EL (cell line): Measurements from ENCODE around the gene ZFC3H1.
A peak's percentile ranks its signal among the peaks of the same experiment; 100 is the strongest.

Source experiments
- DNase-seq: peaks from one replicate; pipeline ENCODE4 v3.0.0-alpha.2; 2016

The ZFC3H1 gene

DNA sequence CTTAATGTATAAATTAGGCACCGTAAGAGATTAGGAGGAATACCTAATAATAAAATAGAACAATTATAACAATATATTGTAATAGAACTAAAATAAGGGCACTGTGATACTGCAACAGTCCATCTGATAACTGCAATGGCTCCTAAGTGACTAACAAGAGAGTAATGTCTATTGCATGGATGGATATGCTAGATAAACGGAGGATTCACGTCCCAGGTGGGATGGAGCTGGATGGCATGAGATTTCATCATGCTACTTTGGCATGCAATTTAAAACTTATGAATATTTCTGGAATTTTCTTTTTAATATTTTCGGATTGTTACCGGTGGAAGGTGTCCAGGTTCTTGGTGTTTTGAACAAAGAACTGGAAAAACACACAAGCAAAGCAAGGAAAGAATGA, 20.0 kb upstream of the ZFC3H1 start:
- no peak for DNase-seq

DNA sequence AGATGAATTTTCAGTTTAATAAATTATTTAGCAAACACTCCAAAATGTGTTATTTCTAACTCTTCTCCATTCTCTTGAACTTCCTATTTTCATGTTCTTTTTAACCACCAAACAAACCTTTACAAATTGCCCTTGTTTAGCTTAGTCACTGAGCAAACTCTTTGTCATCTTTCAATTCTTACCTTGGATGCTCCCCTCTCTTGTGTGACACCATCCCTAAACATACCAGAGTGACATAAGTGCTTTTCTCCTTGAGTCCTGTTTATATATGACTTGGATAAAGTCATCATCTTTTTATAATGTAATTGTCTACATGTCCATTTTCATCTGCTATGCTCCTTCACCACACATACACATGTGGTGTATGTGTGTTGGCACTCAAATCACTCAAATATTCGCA, 18.8 kb upstream of the ZFC3H1 start:
- DNase-seq: no peak

DNA sequence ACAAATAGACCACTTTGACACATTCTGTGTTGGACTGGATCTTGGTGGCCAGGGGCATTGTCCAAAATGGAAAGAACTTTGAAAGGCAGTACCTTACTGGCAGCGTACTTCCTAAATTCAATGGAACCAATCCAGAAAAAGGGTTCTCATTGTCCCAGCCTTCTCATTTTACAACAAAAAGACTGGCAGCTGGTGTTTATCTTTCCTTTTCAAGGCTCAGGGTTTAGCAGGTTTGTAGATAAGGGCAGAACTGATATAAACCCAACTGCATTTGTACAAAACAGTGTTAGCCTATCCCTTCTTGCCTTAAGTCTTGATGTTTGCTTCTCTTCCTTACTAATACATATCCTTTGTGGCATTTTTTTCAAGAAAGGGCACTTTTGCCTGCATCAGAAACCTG, 8.2 kb upstream of the ZFC3H1 start:
- DNase-seq: no peak

DNA sequence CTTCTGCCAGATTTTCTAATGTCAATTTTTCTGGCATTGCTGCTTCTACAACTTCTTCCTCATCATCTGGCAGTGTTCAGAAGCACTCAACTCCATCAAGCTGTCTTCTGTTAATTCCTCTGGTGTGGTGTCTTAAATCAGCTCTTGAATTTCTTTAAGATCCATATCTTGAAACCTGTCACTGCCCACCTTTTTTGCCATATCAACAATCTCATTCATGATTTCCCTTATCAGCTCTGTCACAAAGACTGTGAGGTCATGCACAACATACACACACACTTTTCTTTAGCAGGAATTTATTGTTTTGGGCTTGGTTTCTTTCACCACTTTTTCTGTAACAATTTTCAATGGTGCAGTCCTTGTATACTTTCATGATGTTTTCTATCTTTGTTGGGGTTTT, 7.7 kb upstream of the ZFC3H1 start:
- no peak for DNase-seq

DNA sequence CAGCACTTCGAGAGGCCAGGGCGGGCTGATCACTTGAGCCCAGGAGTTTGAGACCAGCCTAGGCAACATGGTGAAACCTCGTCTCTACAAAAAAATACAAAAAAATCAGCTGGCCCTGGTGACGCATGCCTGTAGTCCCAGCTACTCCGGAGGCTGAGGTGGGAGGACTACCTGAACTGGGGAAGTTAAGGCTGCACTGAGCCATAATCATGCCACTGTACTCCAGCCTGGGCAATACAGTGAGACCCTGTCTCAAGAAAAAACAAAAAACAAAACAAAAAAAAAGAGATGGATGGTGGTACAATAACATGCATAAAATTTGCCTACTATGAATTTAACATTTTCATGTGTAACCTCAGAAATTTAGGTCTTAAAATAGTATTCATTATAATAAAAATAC, 2.6 kb upstream of the ZFC3H1 start:
- DNase-seq: no peak

DNA sequence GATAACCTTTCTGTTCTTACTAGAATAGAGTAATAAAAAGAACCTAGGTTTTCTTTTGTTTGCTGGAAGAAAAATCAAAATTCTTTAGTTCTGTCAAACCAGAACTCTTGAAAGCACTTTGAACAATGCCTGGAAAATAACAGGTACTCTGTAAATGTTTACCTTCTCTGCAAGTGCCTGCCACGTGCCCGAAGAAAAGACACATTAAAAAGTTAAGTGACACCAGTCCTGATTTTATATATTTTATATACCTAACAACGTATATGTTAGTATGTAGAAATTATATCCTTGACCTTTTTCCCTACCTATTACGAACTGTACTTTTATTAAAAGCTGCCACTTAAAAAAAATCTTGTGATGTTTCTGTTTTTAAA, 1.4 kb upstream of the ZFC3H1 start:
- DNase-seq: no peak

DNA sequence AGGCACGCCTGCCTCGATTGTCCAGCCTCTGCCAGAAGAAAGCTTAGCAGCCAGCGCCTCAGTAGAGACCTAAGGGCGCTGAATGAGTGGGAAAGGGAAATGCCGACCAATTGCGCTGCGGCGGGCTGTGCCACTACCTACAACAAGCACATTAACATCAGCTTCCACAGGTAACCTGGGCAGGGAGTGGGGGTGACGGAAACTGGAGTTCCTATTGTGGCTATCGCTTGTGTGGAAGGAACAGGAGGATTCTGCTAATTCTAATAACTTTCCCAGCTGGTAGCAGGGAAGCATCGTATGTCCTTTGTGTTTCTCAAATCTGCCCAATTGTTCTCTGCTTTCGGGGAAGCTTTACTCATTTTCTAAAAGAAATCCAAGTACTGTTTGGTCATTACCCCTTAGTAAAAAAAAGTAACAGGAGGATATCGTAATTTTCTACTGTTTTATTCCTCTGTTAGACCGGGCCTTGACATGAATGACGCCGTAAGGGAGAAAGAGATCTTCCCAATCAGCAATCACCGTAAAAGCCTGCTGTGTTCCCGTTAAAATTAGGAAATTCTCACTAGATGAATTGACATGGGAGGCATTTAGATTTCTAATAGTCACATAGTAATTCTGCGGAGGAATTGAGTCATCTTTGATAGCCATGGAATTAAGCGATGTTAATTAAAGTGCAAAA, 902 bp upstream of the ZFC3H1 start:
- DNase-seq: no peak

DNA sequence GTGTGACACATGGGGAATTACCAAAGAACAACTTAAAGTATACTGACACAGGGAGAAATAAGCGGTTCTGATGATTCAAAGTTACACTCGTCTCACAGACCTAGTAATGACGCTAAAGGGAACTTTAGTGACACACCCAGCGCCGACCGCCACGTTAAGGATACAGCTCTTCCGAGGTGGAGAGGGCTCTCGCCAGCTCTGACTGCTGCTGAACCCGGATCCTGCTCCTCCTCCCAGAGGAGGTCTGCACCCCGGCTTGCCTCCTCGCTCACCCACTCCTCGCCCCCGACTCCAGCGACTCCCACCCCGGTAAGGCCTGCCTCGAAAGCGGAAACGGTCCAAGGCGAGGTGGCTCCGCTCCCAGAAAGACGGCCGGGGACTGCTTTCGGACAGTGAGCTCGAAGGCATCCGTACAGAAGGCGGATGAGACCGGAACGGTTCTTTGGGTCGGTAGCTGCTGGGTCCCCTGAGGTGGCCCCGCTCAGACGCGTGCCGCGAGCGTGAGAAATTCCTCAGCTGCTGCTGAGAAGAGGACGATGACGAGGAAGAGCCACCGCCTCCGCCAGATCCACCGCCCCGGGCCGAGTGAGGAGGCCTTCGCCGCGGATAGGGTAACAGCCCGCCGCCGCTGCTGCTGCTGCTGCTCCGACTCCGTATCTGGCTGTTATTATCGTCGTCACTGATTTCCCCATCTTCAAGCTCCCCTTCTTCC, 643 bp downstream of the ZFC3H1 start:
- DNase-seq: peak; percentile 68

DNA sequence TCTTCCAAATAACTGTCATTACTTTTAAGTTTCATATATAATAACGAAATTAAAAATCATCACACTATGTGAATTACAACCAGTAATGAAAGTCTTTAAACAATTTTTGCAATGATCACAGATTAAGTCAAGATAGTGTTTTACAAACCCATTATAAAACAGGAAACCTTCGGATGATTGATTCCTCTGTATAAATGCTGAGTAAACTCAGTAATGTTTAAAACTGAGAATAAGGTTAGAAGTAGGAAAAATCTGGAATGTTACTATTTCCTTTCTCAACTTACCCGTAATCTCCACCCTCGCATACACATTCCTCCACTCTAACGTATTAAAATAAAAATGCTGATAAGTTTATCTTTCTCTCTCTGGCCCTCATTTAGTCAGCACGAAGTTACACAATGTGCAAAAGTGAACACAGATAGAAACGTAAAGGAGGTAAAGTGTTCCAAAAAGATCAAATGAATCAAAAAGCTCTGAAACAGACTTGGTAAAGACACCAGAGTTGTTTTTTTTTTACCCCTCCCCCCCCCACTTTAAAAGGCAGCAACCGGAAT, 1.6 kb downstream of the ZFC3H1 start:
- DNase-seq: peak; percentile 58

DNA sequence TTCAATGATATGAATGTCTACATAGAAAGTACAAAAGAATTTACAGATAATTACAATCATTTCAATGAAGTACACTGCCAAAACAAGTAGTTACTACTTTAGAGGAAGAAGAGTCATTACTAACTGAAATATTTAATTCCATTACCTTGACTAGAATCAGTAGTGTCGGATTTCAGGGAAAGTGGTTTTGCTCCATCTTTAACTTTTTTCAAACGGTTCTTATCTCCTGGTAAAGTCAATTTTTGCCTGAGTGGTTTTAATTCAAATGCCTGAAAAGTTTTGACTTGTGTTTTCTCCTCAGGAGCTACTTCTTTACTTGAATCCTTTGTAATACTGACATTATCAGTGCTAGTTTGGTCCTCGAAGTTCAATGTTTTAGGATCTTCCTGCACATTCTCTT, 6.9 kb downstream of the ZFC3H1 start:
- DNase-seq: no peak

DNA sequence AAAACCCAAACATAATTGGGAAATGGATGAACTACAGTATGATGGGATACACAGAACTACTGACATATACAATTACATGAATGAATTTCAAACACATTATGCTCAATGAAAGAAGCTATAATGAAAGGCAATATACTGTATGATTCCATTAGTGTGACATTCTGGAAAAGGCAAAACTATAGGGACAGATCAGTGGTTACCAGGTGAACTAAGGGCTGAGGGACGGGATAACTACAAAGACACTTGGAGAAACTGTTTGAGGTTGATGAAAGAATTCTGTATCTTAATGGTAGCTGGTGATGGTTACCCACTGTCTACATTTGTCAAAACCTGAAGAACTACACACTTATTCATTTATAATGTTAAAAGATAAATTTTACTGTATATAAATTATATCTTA, 7.7 kb downstream of the ZFC3H1 start:
- DNase-seq: no peak

DNA sequence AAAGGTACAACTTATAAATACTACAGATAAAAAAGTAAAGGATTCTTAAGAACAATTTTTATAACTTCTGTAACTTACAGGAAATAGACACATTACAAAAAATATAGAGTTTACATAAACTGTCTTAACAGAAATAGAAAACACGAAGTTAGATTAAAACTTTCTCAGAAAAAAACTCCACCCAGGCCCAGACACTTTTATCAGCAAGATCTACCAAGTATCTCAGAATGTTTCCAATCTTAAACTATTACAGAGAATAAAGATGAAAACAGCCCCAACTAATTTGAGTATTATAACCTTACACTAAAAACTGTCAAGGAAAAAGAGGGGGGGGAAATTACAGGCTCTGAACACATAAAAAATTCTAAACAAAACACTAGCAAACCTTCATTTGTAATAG, 8.2 kb downstream of the ZFC3H1 start:
- DNase-seq: no peak

DNA sequence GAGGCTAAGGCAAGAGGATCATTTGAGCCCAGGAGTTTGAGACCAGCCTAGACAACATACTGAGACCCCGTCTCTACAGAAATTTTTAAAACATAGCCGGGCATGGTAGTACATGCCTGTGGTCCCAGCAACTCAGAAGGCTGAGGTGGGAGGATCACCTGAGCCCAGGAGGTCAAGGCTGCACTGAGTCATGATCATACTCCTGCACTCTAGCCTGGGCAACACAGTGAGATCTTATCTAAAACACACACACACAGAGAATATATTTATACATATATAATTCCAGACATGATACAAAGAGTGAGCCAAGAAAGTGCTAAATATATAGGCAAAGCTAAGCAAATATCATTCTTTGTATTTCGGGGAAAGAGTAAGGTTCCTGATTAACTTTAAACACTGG, 9.4 kb downstream of the ZFC3H1 start:
- no peak for DNase-seq

DNA sequence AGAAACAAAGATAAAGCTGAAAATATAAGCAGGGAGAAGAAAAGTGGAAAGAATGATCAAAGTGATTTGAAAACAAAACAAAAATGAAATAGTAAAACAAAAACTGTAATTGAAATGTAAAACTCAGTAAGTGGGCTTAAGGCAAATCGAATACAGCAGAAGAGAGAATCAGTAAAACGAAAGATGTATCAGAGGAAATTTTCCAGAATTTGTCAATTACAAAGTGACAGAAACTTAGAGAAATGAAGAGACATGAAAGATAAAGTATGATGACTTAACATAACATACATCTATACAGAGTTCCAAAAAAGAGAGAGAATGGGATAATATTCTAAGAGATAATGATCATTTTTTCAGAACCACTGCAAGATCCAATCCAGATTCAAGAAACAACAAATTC, 10.5 kb downstream of the ZFC3H1 start:
- no peak for DNase-seq

DNA sequence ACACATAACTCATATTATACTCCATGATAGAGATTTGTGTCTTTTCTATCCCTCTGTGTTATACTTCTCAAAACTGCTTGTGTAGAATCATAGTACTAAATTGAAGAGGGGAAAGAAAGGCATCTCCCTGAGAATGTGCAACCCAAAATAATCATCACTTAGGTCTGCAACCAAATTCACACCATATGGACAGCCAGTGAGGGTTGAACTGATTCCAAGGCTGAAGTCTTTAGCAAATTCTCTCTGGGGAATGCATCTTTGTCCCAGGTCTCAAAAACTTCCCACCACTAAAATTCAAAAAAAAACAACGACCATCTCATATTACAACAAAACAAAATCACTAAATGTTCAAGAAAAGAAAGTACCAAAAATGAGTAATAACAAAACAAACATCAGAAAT, 11.0 kb downstream of the ZFC3H1 start:
- DNase-seq: no peak

DNA sequence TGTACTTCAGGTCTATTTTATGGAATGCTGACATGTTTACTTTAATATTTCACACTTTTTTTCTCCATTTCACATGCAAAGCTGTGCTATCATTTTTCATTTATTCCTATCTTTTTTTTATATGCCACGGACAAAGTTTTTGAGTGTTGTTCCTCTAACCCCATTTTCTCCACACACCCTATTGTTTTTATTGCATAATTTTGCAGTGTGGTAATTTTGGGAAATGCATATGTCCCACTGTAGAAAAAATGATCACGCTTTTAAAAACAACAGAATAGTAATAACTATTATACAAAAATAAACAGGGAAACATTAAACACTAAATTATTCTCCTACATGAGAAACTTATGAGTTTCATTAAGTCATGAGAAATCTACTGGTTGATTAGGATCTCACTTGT, 14.2 kb downstream of the ZFC3H1 start:
- DNase-seq: no peak

DNA sequence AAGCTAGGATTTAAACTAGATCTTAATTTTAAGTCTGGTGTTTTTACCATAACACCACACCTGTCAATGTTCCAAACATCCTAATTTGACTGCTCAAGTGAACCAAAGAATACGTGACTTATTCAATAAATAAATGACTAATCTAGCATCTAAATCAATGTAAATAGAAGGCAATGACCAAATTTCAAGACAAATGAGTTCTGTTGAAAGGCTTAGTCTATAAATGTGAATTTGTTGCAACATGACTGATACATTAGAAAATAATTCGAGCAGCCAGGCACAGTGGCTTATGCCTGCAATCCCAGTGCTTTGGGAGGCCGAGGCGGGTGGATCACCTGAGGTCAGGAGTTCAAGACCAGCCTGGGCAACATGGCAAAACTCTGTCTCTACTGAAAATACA, 15.1 kb downstream of the ZFC3H1 start:
- DNase-seq: no peak

DNA sequence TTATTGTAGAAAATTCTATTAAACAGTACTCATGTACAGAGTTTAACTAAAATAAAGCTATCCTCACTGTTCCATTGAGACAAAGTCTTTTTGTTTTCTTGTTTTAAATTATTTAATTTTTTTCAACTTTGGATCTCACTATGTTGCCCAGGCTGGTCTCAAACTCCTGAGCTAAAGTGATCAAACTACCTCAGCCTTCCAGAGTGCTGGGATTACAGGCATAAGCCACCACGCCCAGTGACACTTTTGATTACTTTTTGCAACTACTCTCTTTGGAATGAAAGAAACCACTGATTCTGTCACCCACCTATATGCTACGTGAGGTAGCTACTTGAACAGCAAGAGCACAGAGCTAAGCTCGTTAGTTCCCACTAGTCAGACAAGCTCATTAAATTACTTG, 17.1 kb downstream of the ZFC3H1 start:
- DNase-seq: no peak

DNA sequence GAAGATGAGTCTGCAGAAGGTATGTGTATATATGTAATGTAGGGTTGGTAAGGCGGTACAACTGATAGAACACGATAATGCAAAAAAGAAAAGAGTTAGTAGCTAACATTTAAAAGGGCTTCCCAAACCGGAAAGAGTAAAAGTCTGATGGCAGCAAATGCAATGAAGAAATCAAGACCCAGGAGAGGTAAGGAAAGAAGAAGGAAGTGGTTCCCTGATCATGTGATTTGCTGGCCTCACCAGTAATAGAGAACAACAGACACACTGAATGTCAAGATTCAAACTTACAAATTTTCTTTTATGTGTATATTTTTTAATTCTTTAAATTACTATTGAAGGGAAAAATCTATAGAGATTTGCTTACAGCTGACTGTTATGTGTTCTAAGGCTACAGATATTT, 18.4 kb downstream of the ZFC3H1 start:
- DNase-seq: no peak

DNA sequence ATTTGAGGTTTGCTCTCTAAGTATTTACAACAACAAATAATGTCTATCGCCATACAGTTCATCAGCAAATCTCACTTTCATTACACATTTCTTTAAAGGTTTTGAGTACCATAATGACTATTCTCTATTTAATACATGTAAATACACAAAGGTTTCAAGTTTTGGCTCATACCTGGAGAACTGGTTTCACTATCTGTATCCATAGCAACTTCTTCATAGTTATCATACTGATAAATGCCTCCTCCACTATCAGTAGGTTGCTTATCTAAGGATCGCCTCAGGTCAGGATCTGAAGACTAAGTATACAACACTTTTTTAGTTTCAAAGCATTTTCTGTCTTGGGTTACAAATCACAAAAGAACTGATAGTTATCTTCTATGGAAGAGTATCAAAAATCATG, 21.4 kb downstream of the ZFC3H1 start:
- DNase-seq: no peak

DNA sequence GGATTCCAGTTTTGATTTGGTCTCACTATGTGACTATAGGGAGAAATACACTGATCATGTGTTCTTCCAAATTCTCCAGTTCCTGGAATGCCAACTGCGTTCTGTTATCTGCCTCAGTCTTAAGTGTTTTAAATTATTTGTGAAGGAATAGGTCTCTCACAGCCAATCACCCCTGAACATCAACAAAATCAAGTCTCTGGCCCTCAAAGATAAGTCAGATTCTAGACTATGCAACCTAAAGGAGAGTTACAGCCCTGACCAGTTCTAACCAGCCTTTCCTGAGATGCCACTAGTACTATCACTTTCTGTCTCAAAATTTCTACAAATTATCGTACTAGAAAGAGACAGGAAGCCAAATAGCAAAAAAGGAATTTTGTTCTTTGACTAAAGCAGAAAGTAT, 22.3 kb downstream of the ZFC3H1 start:
- no peak for DNase-seq

DNA sequence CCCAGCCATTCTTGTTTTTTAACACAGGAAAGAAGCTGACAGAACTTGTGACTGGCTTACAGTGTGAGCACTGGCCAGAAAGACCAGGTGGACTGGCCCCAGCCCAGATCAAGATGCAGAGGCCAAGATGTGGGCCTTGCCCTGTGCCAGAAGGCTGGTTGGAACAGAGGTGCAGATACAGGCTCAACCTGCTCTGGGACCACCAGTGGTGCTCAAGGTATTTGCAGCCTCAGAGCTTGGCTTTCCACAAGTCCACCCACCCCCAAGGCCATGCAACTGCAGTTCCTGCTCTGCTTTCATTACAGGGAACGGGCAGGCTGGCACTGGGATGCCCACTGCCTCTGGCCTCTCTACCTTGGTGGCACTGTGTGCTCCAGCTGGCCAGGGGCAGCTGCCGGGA, 23.3 kb downstream of the ZFC3H1 start:
- no peak for DNase-seq

DNA sequence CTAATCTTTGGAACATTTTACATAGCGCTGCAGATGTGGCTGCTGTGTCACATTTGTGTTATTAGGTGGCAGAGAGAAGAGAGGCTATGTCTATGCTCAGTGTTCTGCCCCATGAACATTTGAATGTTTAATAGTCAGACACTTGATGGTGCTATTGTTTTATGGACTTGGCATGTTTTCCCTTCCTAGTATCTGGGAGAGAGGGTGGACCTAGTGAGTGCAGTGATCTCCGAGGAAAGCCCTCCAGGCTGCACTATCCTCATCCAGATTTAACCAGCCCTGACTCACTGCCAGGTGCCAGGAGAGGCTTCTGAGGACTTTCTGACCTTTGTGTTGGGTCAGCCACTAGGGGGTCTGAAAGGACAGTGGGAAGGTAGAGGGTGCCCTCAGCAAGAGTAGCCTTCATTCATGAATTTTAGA, 24.3 kb downstream of the ZFC3H1 start:
- DNase-seq: peak; percentile 13

DNA sequence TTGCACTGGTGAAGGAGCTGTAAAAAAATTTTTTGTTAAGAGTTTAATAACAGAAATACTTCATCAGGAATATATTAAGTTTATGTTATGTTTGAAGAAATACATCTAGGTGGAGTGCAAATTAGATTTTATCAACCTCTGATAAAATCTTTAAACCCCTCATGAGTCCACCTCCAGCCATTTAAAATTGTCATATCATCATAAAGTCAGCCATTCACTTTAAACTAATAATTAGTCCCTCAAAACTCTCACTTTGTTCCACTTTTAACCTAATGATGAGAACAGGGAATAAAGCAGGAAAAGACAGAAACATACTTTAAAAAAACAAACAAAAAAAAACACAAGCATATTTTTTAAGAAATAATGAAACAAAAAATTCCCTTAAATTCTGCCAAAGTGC, 25.1 kb downstream of the ZFC3H1 start:
- DNase-seq: no peak

DNA sequence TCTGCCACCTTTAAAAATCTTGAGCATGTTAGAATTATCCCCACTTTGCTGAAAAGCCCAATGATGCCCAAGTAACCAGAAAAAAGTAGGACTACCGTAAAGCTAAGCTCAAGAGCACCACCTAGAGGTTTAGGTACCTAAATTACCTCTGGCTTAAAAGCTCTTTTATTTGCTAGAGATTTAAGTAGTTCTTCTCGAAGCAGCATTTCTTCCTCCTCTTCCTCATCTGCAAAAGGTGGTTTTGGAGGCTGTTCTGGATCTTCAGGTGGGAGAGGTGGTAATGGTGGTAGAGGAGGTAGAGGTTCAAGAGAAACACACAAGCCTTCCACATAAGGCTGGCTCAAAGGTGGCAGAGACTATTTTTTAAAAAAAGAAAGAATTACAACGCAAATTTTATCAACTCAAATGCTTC, 26.9 kb downstream of the ZFC3H1 start:
- peak; percentile 58 for DNase-seq
